ENCODE data around the gene PANK4. TPM values are rescaled to one million over a fixed set of nuclear protein-coding genes. Genes with fewer than 3 reads are reported as not detected.

PANK4 gene
- total RNA-seq, 2 experiments from 2014 or later, result 42.9 to 47.0 TPM

DNA sequence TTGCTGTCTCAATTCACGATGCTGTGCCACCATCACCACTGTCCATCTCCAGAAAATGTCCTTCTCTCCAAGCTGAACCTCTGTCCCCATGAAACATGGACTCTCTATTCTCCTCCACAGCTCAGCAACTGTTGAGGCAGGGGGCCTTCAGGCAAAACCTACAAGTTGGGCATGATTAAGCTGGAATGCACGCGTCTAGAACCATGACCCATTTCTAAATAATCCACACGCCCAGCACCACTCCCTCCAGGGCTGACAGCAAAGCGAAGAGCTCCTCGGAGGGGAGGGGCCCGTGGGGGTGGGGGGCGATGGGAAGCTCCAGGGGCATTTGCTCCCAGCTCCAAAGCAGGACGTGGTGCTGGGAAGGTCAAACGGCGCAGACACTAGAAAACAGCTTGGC is 7.0 kb upstream of the PANK4 start:
- H3K4me3 ChIP-seq (ENCODE audit: low read length), result no peak overlapping the region
- ChIA-PET POLR2A (interaction anchor here (2.2 kb wide), 1 partner anchor 15 kb away, joined by 6 read pairs; no protein-coding TSS in a partner anchor), CTCF (no interaction called here)
- Mint-ChIP-seq H3K4me1 (ENCODE audit: low read depth) (peaks cover 10% of the 10 kb centered on the region), H3K4me3 (no peak overlapping the region), H3K9me3 (no peaks in the 10 kb centered on the region), H3K27me3 (peaks cover 28% of the 10 kb centered on the region), H3K36me3 (ENCODE audit: low read depth) (no peaks in the 10 kb centered on the region), H3K27ac (no peak overlapping the region)
- H3K4me1 ChIP-seq (ENCODE audit: insufficient read depth, low read length), result peaks cover 28% of the 10 kb centered on the region
- peaks cover 0 to 12% of the 10 kb centered on the region in 2 experiments for H3K9me3 ChIP-seq (ENCODE audit: control insufficient read depth in 1 of 2, insufficient read depth in 1 of 2, low read length in 2 of 2)
- no peak for TF ChIP-seq CTCF (IDR thresholded peaks at IDR 0.05)
- no peaks in the 10 kb centered on the region for H3K36me3 ChIP-seq (ENCODE audit: insufficient read depth, low read length)
- intact Hi-C loops (cut with DNase I, micrococcal nuclease), result no loop called here
- H3K27me3 ChIP-seq (ENCODE audit: control insufficient read depth in 1 of 2, insufficient read depth in 2 of 2, low read length in 2 of 2), result peaks cover 31 to 32% of the 10 kb centered on the region in 2 experiments
- ATAC-seq (ENCODE audit: poor library complexity) (no peak), DNase-seq (no peak)
- H3K27ac ChIP-seq (ENCODE audit: low read depth in 1 of 2, low read length in 2 of 2), result no peak overlapping the region

- POLR2A ChIA-PET, result interaction anchor here (2.2 kb wide), 1 partner anchor 15 kb away, joined by 6 read pairs; no protein-coding TSS in a partner anchor
- ATAC-seq (ENCODE audit: poor library complexity) (no peak), DNase-seq (no peak)
- H3K4me1 Mint-ChIP-seq (ENCODE audit: low read depth), result peaks cover 10% of the 10 kb centered on the region
- H3K9me3 Mint-ChIP-seq, result no peaks in the 10 kb centered on the region
- Histone ChIP-seq H3K9me3 (ENCODE audit: control insufficient read depth in 1 of 2, insufficient read depth in 1 of 2, low read length in 2 of 2) (peaks cover 0 to 12% of the 10 kb centered on the region in 2 experiments), H3K4me1 (ENCODE audit: insufficient read depth, low read length) (peaks cover 28% of the 10 kb centered on the region), H3K27ac (ENCODE audit: low read depth in 1 of 2, low read length in 2 of 2) (no peak overlapping the region), H3K27me3 (ENCODE audit: control insufficient read depth in 1 of 2, insufficient read depth in 2 of 2, low read length in 2 of 2) (peaks cover 35 to 36% of the 10 kb centered on the region in 2 experiments), H3K4me3 (ENCODE audit: low read length) (no peak overlapping the region), H3K36me3 (ENCODE audit: insufficient read depth, low read length) (no peaks in the 10 kb centered on the region)
- peaks cover 28% of the 10 kb centered on the region for H3K27me3 Mint-ChIP-seq
- intact Hi-C loops (cut with DNase I, micrococcal nuclease), result no loop called here
- H3K36me3 Mint-ChIP-seq (ENCODE audit: low read depth), result no peaks in the 10 kb centered on the region
- no peak overlapping the region for H3K4me3 Mint-ChIP-seq
- CTCF ChIA-PET, result no interaction called here
- H3K27ac Mint-ChIP-seq, result no peak overlapping the region
- no peak for TF ChIP-seq CTCF (IDR thresholded peaks at IDR 0.05)
Observed at GRCh38 chr1:2532485-2533160, 6.2 kb upstream of the PANK4 start.

- H3K9me3 ChIP-seq (ENCODE audit: control insufficient read depth in 1 of 2, insufficient read depth in 1 of 2, low read length in 2 of 2), result peaks cover 0 to 12% of the 10 kb centered on the region in 2 experiments
- ChIA-PET POLR2A (interaction anchor here (1.3 to 8.5 kb wide), 6 partner anchors 10 to 115 kb away, joined by 3 to 164 read pairs (median 7); partner anchors contain the start of gene TNFRSF14), CTCF (no interaction called here)
- Mint-ChIP-seq H3K36me3 (ENCODE audit: low read depth) (no peaks in the 10 kb centered on the region), H3K4me3 (peak overlapping the region; percentile 75), H3K9me3 (no peaks in the 10 kb centered on the region), H3K27me3 (peaks cover 33% of the 10 kb centered on the region), H3K4me1 (ENCODE audit: low read depth) (peaks cover 18% of the 10 kb centered on the region), H3K27ac (no peak overlapping the region)
- peak in 2 of 14 experiments; percentile 53 to 59 for DNase-seq
- ATAC-seq (ENCODE audit: poor library complexity), result no peak
- peaks cover 42% of the 10 kb centered on the region for H3K4me1 ChIP-seq (ENCODE audit: insufficient read depth, low read length)
- no peak overlapping the region for H3K27ac ChIP-seq (ENCODE audit: low read depth in 1 of 2, low read length in 2 of 2)
- intact Hi-C loops (cut with DNase I, micrococcal nuclease), result no loop called here
- H3K36me3 ChIP-seq (ENCODE audit: insufficient read depth, low read length), result no peaks in the 10 kb centered on the region
- TF ChIP-seq CTCF (IDR thresholded peaks at IDR 0.05), result no peak
- no peak overlapping the region for H3K4me3 ChIP-seq (ENCODE audit: low read length)
- peaks cover 35 to 36% of the 10 kb centered on the region in 2 experiments for H3K27me3 ChIP-seq (ENCODE audit: control insufficient read depth in 1 of 2, insufficient read depth in 2 of 2, low read length in 2 of 2)
Observed at GRCh38 chr1:2530513-2531361, 4.3 kb upstream of the PANK4 start.
